Smooth muscle cell (in vitro differentiated cells): Measurements from ENCODE around the gene ISOC1. TPM values are rescaled to one million over a fixed set of nuclear protein-coding genes. Genes with fewer than 3 reads are reported as not detected.

Source experiments
- DNase-seq: peaks from one replicate; lab custom pipeline; 2025; ENCODE audit not compliant: unreplicated experiment; lab: John Stamatoyannopoulos, UW
- H2AFZ ChIP-seq: fragments of 200-600 bp; sonication (generic); 2 replicates; pipeline ENCODE4 v1.6.0; 2016; ENCODE audit warnings: antibody characterized with exemption, low read depth, mild to moderate bottlenecking
- H3F3A ChIP-seq: fragments of 200-600 bp; sonication (generic); 2 replicates; pipeline ENCODE4 v1.6.0; 2017; ENCODE audit warnings: antibody characterized with exemption, low read depth
- H3K27ac ChIP-seq: fragments of 200-600 bp; sonication (generic); 2 replicates; pipeline ENCODE4 v1.5.1; 2016; ENCODE audit warnings: low read depth, mild to moderate bottlenecking
- H3K27me3 ChIP-seq: fragments of 200-600 bp; sonication (generic); 2 replicates; pipeline ENCODE4 v1.6.1; 2016; ENCODE audit warnings: low read depth, mild to moderate bottlenecking
- H3K36me3 ChIP-seq: fragments of 200-600 bp; sonication (generic); 2 replicates; pipeline ENCODE4 v1.5.1; 2016; ENCODE audit warnings: low read depth
- H3K4me1 ChIP-seq: fragments of 200-600 bp; sonication (generic); 2 replicates; pipeline ENCODE4 v1.5.1; 2016; ENCODE audit warnings: low read depth
- H3K4me2 ChIP-seq: fragments of 200-600 bp; sonication (generic); 2 replicates; pipeline ENCODE4 v1.6.0; 2016; ENCODE audit warnings: mild to moderate bottlenecking
- H3K4me3 ChIP-seq: fragments of 200-600 bp; sonication (generic); 2 replicates; pipeline ENCODE4 v1.5.1; 2016; ENCODE audit warnings: mild to moderate bottlenecking
- H3K79me2 ChIP-seq: fragments of 200-600 bp; sonication (generic); 2 replicates; pipeline ENCODE4 v1.6.0; 2016; ENCODE audit warnings: low read depth, mild to moderate bottlenecking
- H3K9ac ChIP-seq: fragments of 200-600 bp; sonication (generic); 2 replicates; pipeline ENCODE4 v1.6.0; 2016; ENCODE audit warnings: low read depth
- H3K9me3 ChIP-seq: fragments of 200-600 bp; sonication (generic); replicated peaks from 2 replicates; pipeline ENCODE4 v1.5.1; 2016; ENCODE audit warnings: low read depth
- H4K20me1 ChIP-seq: fragments of 200-600 bp; sonication (generic); 2 replicates; pipeline ENCODE4 v1.6.0; 2016; ENCODE audit warnings: low read depth
- CTCF ChIP-seq: fragments of 200-600 bp; sonication (generic); IDR thresholded peaks from 2 replicates; pipeline ENCODE4 v1.5.1; 2017; ENCODE audit warnings: borderline replicate concordance, mild to moderate bottlenecking, antibody characterized with exemption; ENCODE audit not compliant: insufficient read depth, poor library complexity, severe bottlenecking
- microRNA-seq: library from miRNA; unstranded; fragments of <30 nt; microRNA quantifications from one replicate; pipeline ENCODE4, GENCODE V29; 2016; ENCODE audit warnings: borderline number of aligned reads
- polyA plus RNA-seq: library from polyadenylated mRNA; unstranded; fragments of >200 nt; fragmentation: Nextera tagmentation; extraction: Ambion mirVana; gene quantifications from 2 replicates; pipeline ENCODE4 v1.2.1, GENCODE V29; 2016
- small RNA-seq: library from RNA; depleted of rRNA; stranded (forward); fragments of <200 nt; gene quantifications from one replicate; pipeline ENCODE3, GENCODE V24; 2014
- total RNA-seq: library from RNA; depleted of rRNA; stranded (reverse); fragments of >200 nt; gene quantifications from 2 replicates; pipeline ENCODE4 v1.2.3, GENCODE V29; 2014

ISOC1 gene
- total and polyA plus RNA-seq, 2 experiments from 2014 or later, result 15.3 to 16.2 TPM

- Histone ChIP-seq H3K9me3 (no peaks in the 10 kb centered on the region), H3K9ac (no peak overlapping the region), H3K4me1 (no peaks in the 10 kb centered on the region), H2AFZ (no peak overlapping the region), H3K36me3 (no peaks in the 10 kb centered on the region), H3K79me2 (no peaks in the 10 kb centered on the region), H3K4me3 (no peak overlapping the region), H3K27me3 (no peaks in the 10 kb centered on the region), H3F3A (no peaks in the 10 kb centered on the region), H3K4me2 (no peak overlapping the region), H3K27ac (no peak overlapping the region), H4K20me1 (no peaks in the 10 kb centered on the region)
- no peak for TF ChIP-seq CTCF
- no peak for DNase-seq
Observed at GRCh38 chr5:129161830-129162229, 67.3 kb downstream of the ISOC1 start.

Small RNA genes within 50 kb of the gene (microRNA-seq; reads per million reads assigned to microRNA genes)
- not detected for gene MIR4633

Small RNA genes within 50 kb of the gene (small RNA-seq; reads per million reads assigned to genes)
- not detected for gene MIR4633

Other genes with a start within 250 kb of the ISOC1 start
- 2.3 and 2.4 TPM in 2 replicates for gene SLC27A6, start 129.3 kb upstream of the ISOC1 start, total RNA-seq
- 0.49 and 3.7 TPM in 2 replicates for gene SLC27A6, start 129.3 kb upstream of the ISOC1 start, polyA plus RNA-seq